HL-60/S4 (cell line): ENCODE data around the gene PDZRN4.
"Not testable (repeated sequence)": the region's sequence is repeated elsewhere in the genome, so short reads cannot be mapped to it uniquely, and the experiment has no call there.

Source experiments
- in situ Hi-C: fragments of 300-500 bp; cut with MboI; formaldehyde crosslinking; loops from 2 replicates; pipeline ENCODE4 v1.14.3; 2022; ENCODE audit warnings: low sequenced_read_pairs

Gene PDZRN4

DNA sequence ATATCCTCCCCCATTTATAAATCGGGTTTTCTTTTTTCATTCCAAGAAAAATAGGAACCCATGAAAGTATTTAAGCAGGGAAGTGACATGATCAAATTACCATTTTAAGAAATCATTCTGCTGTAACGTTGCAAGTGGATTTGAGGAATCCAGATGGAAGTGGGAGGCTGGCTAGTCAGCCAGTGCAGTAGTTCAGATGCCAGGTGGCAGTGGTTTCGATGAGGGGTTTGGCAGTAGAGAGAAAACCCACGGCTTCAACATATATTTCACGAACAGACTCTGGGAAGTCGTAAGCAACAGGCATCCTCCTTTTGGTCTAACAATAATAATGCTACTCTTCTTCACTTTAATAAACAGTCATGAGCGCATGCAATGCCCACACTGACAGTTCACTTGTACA is 25.0 kb downstream of the PDZRN4 start:
- in situ Hi-C loops: no loop called here

DNA sequence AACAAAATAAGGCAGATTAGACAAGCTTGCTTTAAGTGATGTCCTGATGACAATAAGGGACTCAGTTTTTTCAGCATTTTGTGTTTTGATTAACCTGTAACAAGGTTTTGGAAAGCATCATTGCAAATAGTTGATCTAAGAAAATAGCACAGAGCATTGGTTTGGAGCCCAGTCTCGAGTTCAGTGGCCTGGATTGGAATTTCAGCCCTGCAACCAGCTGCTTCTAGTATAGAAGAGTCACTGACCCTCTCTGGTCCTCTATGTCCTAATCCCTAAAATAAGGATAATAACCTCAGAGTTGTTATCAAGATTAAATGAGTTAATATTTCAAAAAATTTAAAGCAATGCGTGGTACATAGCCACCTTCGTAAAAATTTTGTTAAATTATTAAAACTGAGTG is 25.5 kb downstream of the PDZRN4 start:
- in situ Hi-C loops: no loop called here

DNA sequence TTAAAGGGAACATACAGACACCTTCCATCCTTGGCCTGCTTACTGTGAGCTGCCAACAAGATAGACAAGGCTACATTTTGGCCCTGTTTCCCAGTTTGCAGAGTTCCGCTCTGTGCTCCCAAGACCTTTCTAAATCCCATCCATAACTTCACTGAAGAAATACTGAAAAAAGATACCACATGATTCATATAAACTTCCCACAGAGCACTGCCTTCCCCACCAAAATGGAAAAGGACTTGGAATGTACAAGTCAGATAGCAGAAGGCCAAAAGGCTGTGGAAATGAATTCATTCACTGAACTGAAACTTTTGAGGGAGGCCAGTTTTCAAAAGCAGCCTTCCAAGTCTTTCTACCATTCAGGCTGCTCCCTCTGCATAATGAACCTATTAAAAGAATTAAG is 29.6 kb downstream of the PDZRN4 start:
- in situ Hi-C loops: no loop called here

DNA sequence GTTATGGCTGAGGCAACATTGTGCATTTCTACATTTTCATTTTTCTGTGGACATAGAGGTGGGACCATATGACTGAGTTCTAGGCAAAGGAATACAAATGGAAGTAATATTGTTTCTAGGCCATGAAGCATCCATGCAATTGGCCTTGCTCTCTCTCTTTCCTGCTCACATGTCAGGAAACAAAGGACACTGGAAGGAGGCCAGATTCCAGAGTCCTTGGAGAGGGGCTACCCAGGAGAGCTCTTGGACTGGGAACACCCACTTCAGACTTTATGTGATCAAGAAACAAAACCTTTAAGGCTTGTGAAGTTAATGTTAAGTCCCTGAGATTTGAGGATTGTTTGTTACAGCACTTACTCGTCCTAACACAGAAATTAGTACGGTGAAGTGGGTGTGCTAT is 32.8 kb downstream of the PDZRN4 start:
- in situ Hi-C loops: no loop called here

DNA sequence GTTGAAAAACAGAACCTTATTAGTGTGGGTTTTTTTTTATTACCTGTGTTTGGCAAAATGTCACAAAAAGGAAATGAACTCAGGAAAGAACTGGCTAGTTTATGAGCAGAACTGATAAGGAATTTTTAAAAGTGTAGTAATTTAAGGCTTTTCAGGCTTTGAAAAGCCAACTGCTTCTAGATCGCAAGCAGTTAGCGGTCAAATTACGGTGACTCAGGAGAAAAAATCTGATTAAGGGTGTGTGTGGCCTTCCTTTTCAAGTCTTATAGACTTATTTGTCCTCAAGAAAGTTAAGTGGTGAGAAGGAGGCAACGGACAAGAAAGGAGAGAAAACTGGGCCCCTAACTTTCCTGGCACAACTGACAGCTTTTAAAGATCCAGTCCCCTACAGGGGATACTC is 33.4 kb downstream of the PDZRN4 start:
- in situ Hi-C loops: no loop called here

DNA sequence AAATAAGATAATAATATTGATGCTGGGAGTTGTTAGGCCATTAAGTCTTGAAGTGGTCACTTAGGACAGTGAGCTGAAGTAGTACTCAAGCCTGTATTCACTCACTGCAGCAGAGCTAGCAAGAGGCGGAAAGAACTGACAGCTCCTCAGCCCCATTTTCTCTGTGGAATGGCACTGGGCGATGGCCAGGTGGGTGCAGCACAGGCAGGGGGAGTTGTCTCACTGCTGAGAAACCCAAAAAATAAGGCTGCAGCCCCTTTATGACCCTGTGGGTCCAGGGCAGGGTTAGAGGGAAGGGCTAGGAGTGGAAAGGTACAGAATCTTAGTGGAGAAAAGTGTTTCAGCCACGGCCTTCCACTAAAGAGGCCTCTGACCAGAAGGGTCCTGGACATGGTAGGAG is 35.5 kb downstream of the PDZRN4 start:
- in situ Hi-C loops: no loop called here

DNA sequence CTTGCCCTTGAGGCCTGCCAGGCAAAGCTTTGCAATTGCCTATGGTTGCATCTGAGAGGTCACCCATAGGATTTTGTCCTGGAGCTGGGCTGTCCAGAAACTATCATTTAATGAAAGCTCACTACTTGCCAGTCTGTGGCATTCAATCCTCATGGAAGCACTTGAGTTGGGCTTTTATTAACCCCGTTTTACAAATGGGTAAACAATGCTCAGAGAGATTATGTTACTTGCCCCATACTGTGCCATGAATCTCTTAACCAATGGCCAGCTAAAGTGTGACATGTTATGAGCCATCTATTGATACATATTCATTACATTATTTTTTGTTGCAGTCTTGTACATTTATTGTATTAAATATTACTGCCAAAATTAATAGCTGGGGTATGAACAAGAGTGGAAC is 35.9 kb downstream of the PDZRN4 start:
- in situ Hi-C loops: no loop called here

DNA sequence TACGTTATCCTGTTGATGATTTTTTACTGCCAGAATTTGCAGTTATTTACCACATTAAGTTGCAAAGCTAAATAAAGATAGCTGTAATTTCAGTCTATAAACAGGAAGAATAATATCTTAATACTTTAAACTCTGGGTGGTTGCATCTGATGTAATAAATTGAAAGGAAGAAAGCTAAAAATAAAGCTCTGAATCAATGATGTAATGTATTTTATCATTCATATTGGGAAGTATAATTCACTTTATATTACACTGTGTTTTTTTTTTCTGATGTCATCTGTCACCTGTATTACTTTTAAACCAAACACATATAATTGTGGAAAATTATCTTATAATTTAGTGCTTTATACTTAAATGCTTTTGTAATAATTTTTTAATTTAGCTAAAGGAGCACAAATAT is 37.1 kb downstream of the PDZRN4 start:
- in situ Hi-C loops: no loop called here

DNA sequence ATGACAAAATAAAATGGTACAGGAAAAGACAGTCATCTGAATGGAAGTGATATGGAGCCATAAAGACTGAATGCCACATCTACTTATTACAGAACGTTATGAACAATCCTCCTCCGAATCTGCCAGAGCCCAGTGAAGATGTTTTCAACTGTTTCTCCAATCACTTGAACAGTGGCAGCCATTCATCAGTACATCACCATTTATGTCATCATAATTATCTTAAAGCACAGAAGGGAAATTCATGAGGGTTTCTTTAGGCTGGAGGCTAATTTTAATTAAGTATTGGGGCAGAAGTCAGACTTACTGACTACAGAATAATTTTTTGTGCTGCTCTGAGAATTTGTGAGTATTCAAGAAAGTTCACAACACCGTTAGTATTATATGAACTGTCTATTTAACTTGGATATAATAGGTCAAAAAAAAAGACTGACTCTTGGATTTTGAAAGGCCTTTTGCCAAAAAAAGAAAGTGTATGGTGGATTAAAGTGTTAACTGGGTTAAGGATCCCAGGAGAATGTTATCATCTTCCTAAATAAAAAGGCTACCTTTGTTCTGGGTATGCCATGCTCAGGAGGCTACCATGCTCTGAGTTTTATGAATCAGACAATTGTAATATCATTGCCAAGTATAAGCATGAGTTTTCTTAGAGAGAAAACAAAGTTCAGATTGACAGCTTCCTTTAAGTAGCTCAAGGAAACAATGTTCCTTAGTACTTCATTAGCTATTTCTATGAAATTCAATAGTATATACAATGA is 40.1 kb downstream of the PDZRN4 start:
- in situ Hi-C loops: no loop called here

DNA sequence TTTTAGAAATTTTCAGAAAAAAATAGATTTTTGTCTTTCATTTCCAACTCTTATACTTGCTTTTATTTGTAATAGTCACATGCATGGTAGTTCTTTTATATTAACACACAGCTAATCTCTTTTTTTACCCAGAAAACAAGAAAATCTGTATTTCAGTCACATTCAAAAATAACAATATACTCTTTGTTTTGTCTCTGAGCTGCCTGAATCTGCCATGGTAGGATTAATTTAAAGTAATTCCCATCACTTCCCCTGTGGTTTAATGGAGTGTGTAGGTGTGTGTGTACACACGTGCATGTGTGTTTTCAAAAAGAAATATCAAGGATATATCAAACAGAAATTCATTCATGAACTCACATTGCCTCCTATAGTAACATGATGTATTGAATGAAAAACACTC is 42.6 kb downstream of the PDZRN4 start:
- in situ Hi-C loops: no loop called here

DNA sequence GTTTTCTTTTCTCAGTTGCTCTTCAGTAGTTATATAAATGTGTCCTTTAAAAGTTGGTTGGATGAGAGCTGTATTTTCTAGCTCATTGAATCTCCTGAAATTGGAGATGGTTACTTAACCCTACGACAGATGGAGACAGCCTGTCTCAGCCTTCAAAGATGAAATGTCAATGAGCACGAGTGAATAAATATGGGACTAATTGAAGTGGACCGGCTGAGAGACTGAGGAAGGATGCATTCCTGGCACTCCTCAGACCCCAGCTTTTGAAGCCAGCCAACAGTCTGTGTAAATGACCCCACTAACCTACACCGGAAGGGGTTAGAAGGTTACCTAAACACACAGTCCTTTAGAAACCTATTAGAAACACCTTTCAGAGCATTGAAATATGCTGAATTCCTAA is 46.6 kb downstream of the PDZRN4 start:
- in situ Hi-C loops: no loop called here

DNA sequence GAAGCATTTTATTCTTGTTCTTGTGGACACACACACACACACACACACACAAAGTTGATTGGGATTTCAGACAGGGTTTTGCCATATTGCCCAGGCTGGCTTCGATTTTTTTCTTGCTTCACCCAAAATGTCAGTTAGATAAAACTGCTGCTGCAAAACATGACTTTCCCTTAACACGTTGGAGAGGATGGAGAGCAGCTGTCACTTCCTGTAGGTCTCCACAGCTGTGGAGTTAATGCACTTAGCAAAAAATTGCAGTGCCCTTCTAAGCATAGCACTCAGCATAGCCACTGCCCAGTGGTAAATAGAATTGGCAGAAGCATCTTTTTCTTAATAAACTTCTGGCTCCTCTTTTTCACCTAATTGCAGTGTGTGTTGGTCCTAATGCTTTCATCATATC is 54.5 kb downstream of the PDZRN4 start:
- in situ Hi-C loops: no loop called here

DNA sequence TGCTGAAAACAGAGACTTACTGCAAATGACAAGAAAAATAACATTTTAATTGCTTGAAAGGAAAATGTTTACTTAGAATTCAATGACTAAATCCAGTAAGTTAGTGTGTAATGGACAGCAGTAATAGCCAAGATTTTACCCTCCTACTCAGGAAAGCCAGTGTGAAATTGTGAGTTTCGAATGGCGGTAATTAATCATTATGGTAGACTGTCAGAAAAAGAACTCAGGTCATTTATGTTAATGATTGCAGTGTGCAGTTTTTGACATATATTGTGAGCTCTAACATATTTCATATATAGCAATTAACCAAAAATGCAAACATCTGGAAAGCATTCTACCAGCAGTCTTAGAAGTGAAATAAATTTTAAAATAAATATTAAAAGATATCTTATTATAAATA is 60.3 kb downstream of the PDZRN4 start:
- in situ Hi-C loops: no loop called here

DNA sequence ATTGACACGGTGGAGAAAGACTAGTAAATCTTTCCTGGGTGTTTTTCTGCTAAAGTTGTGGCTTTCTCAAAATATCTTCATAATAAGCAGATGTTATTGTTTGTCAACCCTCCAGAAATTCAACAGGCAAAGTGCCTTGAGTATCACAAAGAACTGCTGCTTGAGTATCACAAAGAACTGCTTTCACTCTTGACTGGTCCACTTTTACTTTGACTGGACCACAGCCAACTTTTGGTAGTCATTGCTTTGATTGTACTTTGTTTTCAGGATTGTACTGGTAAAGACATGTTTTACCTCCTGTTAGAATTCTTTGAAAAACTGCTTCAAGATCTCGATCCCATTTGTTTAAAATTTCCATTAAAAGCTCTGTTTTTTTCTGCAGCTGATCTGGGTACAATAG is 62.6 kb downstream of the PDZRN4 start:
- in situ Hi-C loops: no loop called here

DNA sequence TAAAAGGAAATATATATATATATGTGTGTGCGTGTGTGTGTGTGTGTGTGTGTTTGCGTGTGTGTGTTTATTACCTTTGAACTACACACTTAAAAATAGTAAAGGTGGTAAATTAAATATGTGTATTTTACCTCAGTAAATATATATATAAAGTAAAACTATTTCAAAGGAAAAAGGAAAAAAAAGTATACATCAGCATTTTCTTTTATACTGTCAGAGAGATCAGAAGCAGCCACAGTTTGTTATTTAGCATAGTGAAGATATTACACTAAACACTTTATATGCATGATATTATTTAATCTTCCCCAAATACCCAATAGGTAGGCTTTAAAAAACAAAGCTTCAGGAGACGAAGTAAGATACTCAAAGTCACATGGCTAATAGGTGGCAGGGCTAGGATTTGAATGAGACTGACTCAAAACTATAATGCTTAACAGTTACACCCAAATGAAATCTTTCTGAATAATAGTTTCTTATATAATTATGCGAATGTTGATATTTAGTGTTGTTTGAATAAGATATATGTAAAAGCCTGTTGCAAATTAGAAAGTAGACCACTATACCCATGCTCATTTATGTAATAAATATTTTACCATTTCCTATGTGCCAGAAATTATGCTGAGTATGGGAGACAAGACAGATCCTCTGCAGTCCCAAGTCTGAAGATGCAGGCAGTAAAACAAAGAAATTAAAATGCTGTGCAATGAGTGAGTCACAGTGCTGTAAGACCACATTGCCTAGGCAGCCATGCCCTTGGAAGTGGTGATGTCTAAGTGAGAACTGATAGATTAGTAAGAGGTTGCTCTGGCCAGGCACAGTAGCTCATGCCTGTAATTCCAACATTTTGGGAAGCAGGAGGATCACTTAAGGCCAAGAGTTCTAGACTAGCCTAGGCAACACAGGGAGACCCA is 66.1 kb downstream of the PDZRN4 start:
- in situ Hi-C loops: no loop called here

DNA sequence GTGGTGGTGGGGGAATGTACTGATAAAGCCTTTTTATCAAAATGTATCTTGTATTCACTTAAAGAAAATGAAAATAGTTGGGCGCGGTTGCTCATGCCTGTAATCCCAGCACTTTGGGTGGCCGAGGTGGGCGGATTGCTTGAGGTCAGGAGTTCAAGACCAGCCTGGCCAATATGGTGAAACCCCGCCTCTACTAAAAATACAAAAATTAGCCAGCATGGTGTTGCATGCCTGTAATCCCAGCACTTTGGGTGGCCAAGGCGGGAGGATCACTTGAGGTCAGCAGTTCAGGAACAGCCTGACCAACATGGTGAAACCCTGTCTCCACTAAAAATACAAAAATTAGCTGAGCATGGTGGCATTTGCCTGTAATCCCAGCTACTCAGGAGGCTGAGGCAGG is 75.1 kb downstream of the PDZRN4 start:
- in situ Hi-C loops: not testable (repeated sequence)

DNA sequence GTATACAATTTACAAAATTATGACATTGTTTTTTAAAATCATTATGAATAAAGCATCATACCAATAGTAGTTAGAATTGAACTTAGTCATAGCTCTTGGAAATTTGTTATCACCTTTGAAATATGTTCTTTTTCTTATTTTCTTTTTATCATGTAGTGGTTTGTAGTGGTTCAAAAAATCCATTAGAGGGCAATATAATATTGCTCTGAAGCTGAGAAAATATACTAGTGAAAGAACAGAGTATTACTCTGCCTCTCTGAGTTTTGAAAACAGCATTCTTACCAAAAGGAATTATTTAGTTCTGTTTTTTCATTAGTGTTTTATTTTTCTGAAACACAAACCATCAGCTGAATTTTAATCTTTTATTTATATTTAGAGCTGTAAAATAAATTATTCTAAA is 76.2 kb downstream of the PDZRN4 start:
- in situ Hi-C loops: no loop called here

DNA sequence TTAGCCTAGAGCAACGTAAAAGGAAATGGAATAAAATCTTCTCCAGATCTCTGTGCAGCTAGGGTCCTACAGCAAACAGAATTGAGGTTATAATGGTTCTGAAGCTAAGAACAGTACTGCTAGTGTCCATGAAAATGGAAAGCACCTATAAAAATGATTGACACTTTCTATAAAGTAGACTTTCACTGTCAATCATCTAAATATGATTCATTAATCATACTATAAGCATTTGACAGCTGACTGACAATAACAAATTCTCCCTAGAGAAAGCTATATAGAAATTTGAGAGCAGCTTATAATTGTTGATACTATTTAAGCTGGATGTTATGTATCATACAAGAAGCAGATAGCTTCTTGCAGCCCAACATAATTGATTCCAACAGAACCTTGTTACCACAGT is 80.9 kb downstream of the PDZRN4 start:
- in situ Hi-C loops: no loop called here

DNA sequence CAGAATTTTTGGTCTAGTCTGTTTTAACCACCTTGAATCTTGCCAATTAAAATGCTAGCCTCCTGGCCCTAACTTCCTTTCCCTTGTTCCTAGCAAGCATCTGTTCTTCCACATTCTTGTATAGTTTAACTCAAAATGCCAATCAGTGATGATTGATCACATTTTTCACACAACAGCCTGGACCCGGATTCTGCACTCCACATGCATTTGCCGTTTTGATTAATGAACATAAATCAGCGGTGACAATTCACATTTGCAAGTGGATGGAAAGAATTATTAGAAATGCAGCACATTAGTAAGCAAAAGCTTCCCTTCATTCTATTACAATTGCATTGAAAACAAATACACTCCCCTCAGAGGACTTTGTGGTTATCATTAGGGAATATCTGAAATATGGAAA is 83.4 kb downstream of the PDZRN4 start:
- in situ Hi-C loops: no loop called here

DNA sequence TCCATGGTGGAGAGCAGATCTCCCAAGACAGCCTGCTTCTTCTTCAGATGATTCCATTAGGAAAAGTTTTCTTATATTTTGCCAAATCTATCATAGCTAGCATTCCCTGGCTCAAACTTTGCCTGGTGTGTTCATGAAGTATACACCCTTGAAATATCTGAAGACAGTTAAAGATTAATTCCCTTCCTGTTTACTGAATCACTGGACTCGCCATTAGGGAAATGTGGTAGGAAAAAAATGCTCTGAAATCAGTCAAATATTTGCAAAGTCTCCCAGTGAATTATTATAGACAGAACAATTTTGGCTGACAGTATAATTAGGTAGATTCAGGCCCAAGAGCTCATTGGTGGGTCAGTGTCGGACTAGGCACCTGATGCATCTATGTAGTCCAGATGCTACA is 86.5 kb downstream of the PDZRN4 start:
- in situ Hi-C loops: loop anchor here (25.0 kb wide), 1 partner anchor 738 kb away; no protein-coding TSS in a partner anchor

DNA sequence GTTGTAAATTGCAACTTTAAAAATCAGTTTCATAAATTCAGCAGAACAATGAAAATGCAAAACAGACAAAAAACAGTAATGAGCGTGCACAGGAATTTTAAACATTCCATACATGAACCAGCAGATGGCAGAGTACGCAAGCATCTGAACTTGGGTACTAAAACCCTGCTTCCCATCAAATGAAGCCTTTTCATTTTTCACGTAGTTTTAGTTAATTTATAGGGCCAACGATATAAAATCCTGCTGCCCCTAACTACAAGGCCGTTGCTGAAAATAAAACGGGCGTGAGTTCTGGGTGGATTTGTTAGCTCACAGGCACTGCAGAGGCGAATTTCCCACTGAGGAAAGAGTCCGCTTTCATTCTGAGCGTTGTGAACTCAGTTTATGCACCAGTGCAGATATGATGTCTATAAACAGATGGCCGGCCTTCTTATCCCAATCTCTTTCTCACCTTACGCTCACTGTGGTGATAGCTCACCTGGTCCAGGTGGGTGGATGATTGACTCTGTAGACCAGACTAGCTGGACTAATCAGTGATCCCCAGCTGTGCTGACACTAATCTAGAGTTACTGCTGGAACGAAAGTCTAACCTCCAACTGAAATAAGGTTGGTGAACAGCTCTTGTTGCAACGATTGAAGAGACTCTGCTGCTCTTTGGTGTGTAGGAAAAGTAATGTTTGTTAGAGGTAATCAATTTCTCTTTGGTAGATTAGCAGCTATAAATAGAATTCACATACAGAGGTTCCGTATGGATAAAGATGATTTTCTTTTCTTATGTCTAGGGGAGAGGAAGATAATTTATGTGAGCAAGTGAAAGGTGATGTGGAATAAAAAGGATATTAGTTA is 89.2 kb downstream of the PDZRN4 start:
- in situ Hi-C loops: loop anchor here (25.0 kb wide), 1 partner anchor 735 kb away; no protein-coding TSS in a partner anchor
